Sigmoid colon (tissue), 4 donors: ENCODE data around the gene HOXB13.

ENCODE experiments used
- EP300 ChIP-seq, 4 donors: sonication (generic); formaldehyde crosslinking; IDR thresholded peaks; one replicate each; pipeline ENCODE4 v1.6.1; 2017; ENCODE audit warnings: antibody characterized with exemption in 4 of 4
- POLR2A ChIP-seq, 2 donors: fragments of 450-650 bp; IDR thresholded peaks; one replicate each; pipeline ENCODE4 v1.6.1; 2016; ENCODE audit warnings: antibody characterized with exemption in 2 of 2, mild to moderate bottlenecking in 2 of 2, moderate library complexity in 2 of 2

DNA sequence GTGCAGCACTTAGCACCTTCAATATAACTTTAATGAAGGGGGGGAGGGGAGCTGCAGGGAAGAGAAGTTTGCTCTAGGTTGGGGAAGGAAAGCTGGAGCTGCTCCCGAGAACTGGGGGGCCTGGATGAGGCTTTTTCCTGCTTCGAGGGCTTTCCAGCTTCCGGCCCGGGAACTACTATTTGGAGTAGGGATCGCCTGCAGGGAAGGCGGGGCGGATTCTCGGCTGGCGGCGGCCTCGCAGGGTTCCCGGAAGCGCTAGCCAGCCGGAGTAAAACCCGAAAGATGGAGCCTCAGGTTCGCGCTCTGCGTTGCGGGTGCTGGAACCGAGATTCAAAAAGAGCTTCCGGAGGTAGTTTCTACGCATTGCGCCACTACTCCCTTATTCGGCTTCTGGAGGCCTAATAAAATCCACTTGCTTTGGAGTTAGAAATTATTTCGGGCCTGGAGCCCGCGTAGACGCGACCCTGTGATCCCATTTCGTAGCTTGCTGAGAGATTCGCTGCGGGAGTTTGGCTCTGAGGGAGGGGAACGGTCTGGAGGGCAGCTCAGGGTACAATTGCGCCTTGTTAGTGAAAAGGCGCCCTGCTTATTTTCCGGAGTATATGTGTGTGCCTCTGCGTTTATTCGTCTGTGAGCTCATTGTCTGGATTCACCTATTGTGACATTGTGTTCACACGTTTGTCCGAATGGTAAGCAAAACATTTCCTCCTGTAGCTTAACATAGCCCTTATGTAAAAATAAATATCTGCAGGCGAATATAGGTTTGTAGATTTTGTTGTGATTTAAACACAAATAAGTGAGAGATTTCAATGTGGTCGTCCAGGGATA is 4.9 kb downstream of the HOXB13 start:
- TF ChIP-seq POLR2A (IDR thresholded peaks at IDR 0.05), result no peak
- TF ChIP-seq EP300 (IDR thresholded peaks at IDR 0.05), result no peak
